SIG-M5 (cell line): ENCODE measurements around the gene IL27RA.
"Not testable (repeated sequence)": the region's sequence is repeated elsewhere in the genome, so short reads cannot be mapped to it uniquely, and the experiment has no call there.

ENCODE experiments used
- DNase-seq: peaks from one replicate; lab custom pipeline; 2025; lab: John Stamatoyannopoulos, UW

Gene IL27RA

GRCh38 chr19:14030997-14031718 is 404 bp upstream of the IL27RA start:
- no peak for DNase-seq

GRCh38 chr19:14033946-14034345 is 2.4 kb downstream of the IL27RA start:
- no peak for DNase-seq

GRCh38 chr19:14035159-14035558 is 3.6 kb downstream of the IL27RA start:
- not testable (repeated sequence) for DNase-seq

- no peak for DNase-seq
Observed at GRCh38 chr19:14035706-14036105, 4.1 kb downstream of the IL27RA start.

- DNase-seq, result no peak
Observed at GRCh38 chr19:14039181-14039580, 7.6 kb downstream of the IL27RA start.

GRCh38 chr19:14042659-14043608 is 11.4 kb downstream of the IL27RA start:
- not testable (repeated sequence) for DNase-seq

- not testable (repeated sequence) for DNase-seq
Observed at GRCh38 chr19:14047866-14048265, 16.3 kb downstream of the IL27RA start.

- DNase-seq, result no peak
Observed at GRCh38 chr19:14048443-14049153, 17.0 kb downstream of the IL27RA start.

- no peak for DNase-seq
Observed at GRCh38 chr19:14050512-14050911, 18.9 kb downstream of the IL27RA start.

GRCh38 chr19:14050961-14051360 is 19.4 kb downstream of the IL27RA start:
- not testable (repeated sequence) for DNase-seq

- no peak for DNase-seq
Observed at GRCh38 chr19:14051980-14052379, 20.4 kb downstream of the IL27RA start.

GRCh38 chr19:14052470-14052869 is 20.9 kb downstream of the IL27RA start:
- no peak for DNase-seq

- no peak for DNase-seq
Observed at GRCh38 chr19:14053032-14053431, 21.5 kb downstream of the IL27RA start.

- no peak for DNase-seq
Observed at GRCh38 chr19:14053500-14053899, 21.9 kb downstream of the IL27RA start.

- DNase-seq, result no peak
Observed at GRCh38 chr19:14054099-14054498, 22.5 kb downstream of the IL27RA start.

GRCh38 chr19:14054721-14055120 is 23.2 kb downstream of the IL27RA start:
- no peak for DNase-seq

- DNase-seq, result no peak
Observed at GRCh38 chr19:14055396-14055795, 23.8 kb downstream of the IL27RA start.

GRCh38 chr19:14056069-14056666 is 24.6 kb downstream of the IL27RA start:
- DNase-seq, result no peak

GRCh38 chr19:14056741-14057356 is 25.3 kb downstream of the IL27RA start:
- no peak for DNase-seq

- DNase-seq, result no peak
Observed at GRCh38 chr19:14058182-14059092, 26.9 kb downstream of the IL27RA start.
